ENCODE results near the gene GTF2IRD1.
"Not testable (repeated sequence)": the region's sequence is repeated elsewhere in the genome, so short reads cannot be mapped to it uniquely, and the experiment has no call there.

Gene GTF2IRD1

GRCh38 chr7:74623135-74623534 is 169.4 kb downstream of the GTF2IRD1 start:
- H3K4me3 ChIP-seq (ENCODE audit: low read depth, low read length) = no peak overlapping the region
- DNase-seq (ENCODE audit: low read depth) = no peak
- no peak for TF ChIP-seq CTCF (IDR thresholded peaks at IDR 0.05; ENCODE audit: control insufficient read depth, extremely low read depth, insufficient read depth)

GRCh38 chr7:74625446-74625845 is 171.7 kb downstream of the GTF2IRD1 start:
- DNase-seq (ENCODE audit: low read depth) = no peak
- no peak overlapping the region for H3K4me3 ChIP-seq (ENCODE audit: low read depth, low read length)
- no peak for TF ChIP-seq CTCF (IDR thresholded peaks at IDR 0.05; ENCODE audit: control insufficient read depth, extremely low read depth, insufficient read depth)

GRCh38 chr7:74627661-74628411 is 174.1 kb downstream of the GTF2IRD1 start:
- H3K4me3 ChIP-seq (ENCODE audit: low read depth, low read length) = no peak overlapping the region
- no peak for DNase-seq (ENCODE audit: low read depth)
- TF ChIP-seq CTCF (IDR thresholded peaks at IDR 0.05; ENCODE audit: control insufficient read depth, extremely low read depth, insufficient read depth) = no peak

- no peak for DNase-seq (ENCODE audit: low read depth)
- no peak overlapping the region for H3K4me3 ChIP-seq (ENCODE audit: low read depth, low read length)
- TF ChIP-seq CTCF (IDR thresholded peaks at IDR 0.05; ENCODE audit: control insufficient read depth, extremely low read depth, insufficient read depth) = no peak
Measured at GRCh38 chr7:74632505-74632904, 178.8 kb downstream of the GTF2IRD1 start.

- H3K4me3 ChIP-seq (ENCODE audit: low read depth, low read length) = no peak overlapping the region
- no peak for TF ChIP-seq CTCF (IDR thresholded peaks at IDR 0.05; ENCODE audit: control insufficient read depth, extremely low read depth, insufficient read depth)
- DNase-seq (ENCODE audit: low read depth) = no peak
Measured at GRCh38 chr7:74633451-74633921, 179.8 kb downstream of the GTF2IRD1 start.

GRCh38 chr7:74637745-74638144 is 184.0 kb downstream of the GTF2IRD1 start:
- TF ChIP-seq CTCF (IDR thresholded peaks at IDR 0.05; ENCODE audit: control insufficient read depth, extremely low read depth, insufficient read depth) = no peak
- H3K4me3 ChIP-seq (ENCODE audit: low read depth, low read length) = no peak overlapping the region
- no peak for DNase-seq (ENCODE audit: low read depth)

GRCh38 chr7:74650055-74650454 is 196.3 kb downstream of the GTF2IRD1 start:
- not testable (repeated sequence) for H3K4me3 ChIP-seq (ENCODE audit: low read depth, low read length); DNase-seq (ENCODE audit: low read depth)

GRCh38 chr7:74650493-74651132 is 196.9 kb downstream of the GTF2IRD1 start:
- not testable (repeated sequence) for H3K4me3 ChIP-seq (ENCODE audit: low read depth, low read length); DNase-seq (ENCODE audit: low read depth)

GRCh38 chr7:74651133-74651504 is 197.4 kb downstream of the GTF2IRD1 start:
- DNase-seq (ENCODE audit: low read depth) = not testable (repeated sequence)

More at GRCh38 chr7:74651133-74651504, 197.4 kb downstream of the GTF2IRD1 start:
- H3K4me3 ChIP-seq (ENCODE audit: low read depth, low read length) = not testable (repeated sequence)

Data from LNCaP clone FGC (cell line).